Endothelial cell of umbilical vein (primary cell): ENCODE measurements around the gene MRPL50. TPM values are rescaled to one million over a fixed set of nuclear protein-coding genes. Genes with fewer than 3 reads are reported as not detected.

ENCODE experiments used
- BruUV-seq: library from RNA; stranded (reverse); fragments of 400-500 nt; replicated peaks from 2 replicates; lab custom pipeline; 2021; lab: Mats Ljungman, UMichigan
- CTCF ChIA-PET: fragments of 300-600, 350-600 bp; sonication (Branson Sonifier 250); formaldehyde crosslinking; loops from one replicate; lab custom pipeline; 2021; ENCODE audit warnings: antibody characterized with exemption, inconsistent platforms; lab: Charles Lee
- POLR2A ChIA-PET: fragments of 300-600, 350-600 bp; sonication (Branson Sonifier 250); formaldehyde crosslinking; loops from one replicate; lab custom pipeline; 2021; ENCODE audit warnings: antibody characterized with exemption, inconsistent platforms; lab: Charles Lee
- DNase-seq: peaks from one replicate; pipeline ENCODE4 v3.0.0-alpha.2; 2011; ENCODE audit warnings: low read depth, low spot score
- FAIRE-seq: peaks from 2 replicates; lab custom pipeline; 2011; peaks lifted over from hg19 to GRCh38; lab: Jason Lieb, UNC
- H2AFZ ChIP-seq: 2 replicates; pipeline ENCODE4 v1.6.0; 2012; ENCODE audit warnings: low read depth, low read length, control low read depth, inconsistent platforms
- H3K27ac ChIP-seq: 2 replicates; pipeline ENCODE4 v1.5.1; 2011; ENCODE audit warnings: low read depth, mild to moderate bottlenecking, control low read depth, low read length, moderate library complexity; ENCODE audit not compliant: insufficient read depth
- H3K27me3 ChIP-seq, 2 experiments: 2 replicates each; pipeline versions ENCODE4 v1.6.0 to v1.6.1; 2011; ENCODE audit warnings: low read length in 2 of 2, mixed read lengths in 1 of 2; ENCODE audit not compliant: control insufficient read depth in 2 of 2, insufficient read depth in 2 of 2
- H3K36me3 ChIP-seq, 2 experiments: 2 replicates in 1 of 2; 3 replicates in 1 of 2; pipeline ENCODE4 v1.5.1; 2011; ENCODE audit warnings: low read length in 2 of 2, mild to moderate bottlenecking in 1 of 2, moderate library complexity in 1 of 2; ENCODE audit not compliant: control insufficient read depth in 2 of 2, insufficient read depth in 2 of 2; ENCODE audit errors: extremely low read depth in 1 of 2
- H3K4me1 ChIP-seq: 3 replicates; pipeline ENCODE4 v1.5.1; 2011; ENCODE audit warnings: mild to moderate bottlenecking, low read length; ENCODE audit not compliant: control insufficient read depth, insufficient read depth; ENCODE audit errors: extremely low read depth
- H3K4me2 ChIP-seq: 2 replicates; pipeline ENCODE4 v1.6.1; 2011; ENCODE audit warnings: low read length, control low read depth, mixed read lengths; ENCODE audit not compliant: insufficient read depth
- H3K4me3 ChIP-seq, 3 experiments: fragments of 200-600 bp in 1 of 3; sonication (generic), shearing (Covaris generic) in 1 of 3; replicated peaks in 1 of 3; 2 replicates each; pipeline ENCODE4 v1.5.1; 2011 to 2016; ENCODE audit warnings: control low read depth in 3 of 3, low read length in 3 of 3, mild to moderate bottlenecking in 2 of 3, inconsistent platforms in 1 of 3, low read depth in 1 of 3, moderate library complexity in 1 of 3; ENCODE audit not compliant: insufficient read depth in 1 of 3
- H3K79me2 ChIP-seq: 2 replicates; pipeline ENCODE4 v1.6.0; 2012; ENCODE audit warnings: low read length, inconsistent platforms; ENCODE audit not compliant: control insufficient read depth, insufficient read depth
- H3K9ac ChIP-seq: replicated peaks from 2 replicates; pipeline ENCODE3; 2011; ENCODE audit warnings: low read length, control low read depth; ENCODE audit not compliant: insufficient read depth; ENCODE audit errors: extremely low read depth
- H3K9me1 ChIP-seq: replicated peaks from 3 replicates; pipeline ENCODE4 v1.6.0; 2011; ENCODE audit warnings: mild to moderate bottlenecking, low read length; ENCODE audit not compliant: control insufficient read depth, insufficient read depth; ENCODE audit errors: extremely low read depth
- H3K9me3 ChIP-seq: replicated peaks from 2 replicates; pipeline ENCODE4 v1.5.1; 2012; ENCODE audit warnings: low read length, inconsistent platforms; ENCODE audit not compliant: control insufficient read depth, insufficient read depth
- H4K20me1 ChIP-seq: replicated peaks from 2 replicates; pipeline ENCODE3; 2011; ENCODE audit warnings: mild to moderate bottlenecking, low read length; ENCODE audit not compliant: control insufficient read depth, insufficient read depth; ENCODE audit errors: extremely low read depth
- CTCF ChIP-seq, 2 donors: IDR thresholded peaks; 1 replicate in 1 of 2; 2 replicates in 1 of 2; pipeline ENCODE4 v1.5.1; 2011; ENCODE audit warnings: low read length in 2 of 2, mild to moderate bottlenecking in 2 of 2, moderate library complexity in 2 of 2, control low read depth in 1 of 2, inconsistent platforms in 1 of 2, low read depth in 1 of 2; ENCODE audit not compliant: insufficient read depth in 1 of 2; ENCODE audit errors: extremely low read depth in 1 of 2
- EZH2 ChIP-seq: IDR thresholded peaks from 2 replicates; pipeline ENCODE4 v1.6.1; 2012; ENCODE audit warnings: borderline replicate concordance, low read depth, mild to moderate bottlenecking, moderate library complexity, low read length, inconsistent platforms; ENCODE audit not compliant: severe bottlenecking
- FOS ChIP-seq: IDR thresholded peaks from 2 replicates; pipeline ENCODE4 v1.6.1; 2011; ENCODE audit warnings: mild to moderate bottlenecking, low read length, moderate library complexity, borderline replicate concordance; ENCODE audit not compliant: insufficient read depth
- GATA2 ChIP-seq: IDR thresholded peaks from 2 replicates; pipeline ENCODE4 v1.7.0; 2011; ENCODE audit warnings: low read depth, mild to moderate bottlenecking, moderate library complexity, mixed read lengths, low read length; ENCODE audit not compliant: insufficient read length, insufficient read depth
- JUN ChIP-seq: IDR thresholded peaks from 2 replicates; pipeline ENCODE4 v1.6.1; 2011; ENCODE audit warnings: borderline replicate concordance, low read depth; ENCODE audit not compliant: insufficient read length, insufficient read depth
- MYC ChIP-seq: IDR thresholded peaks from one replicate; pipeline ENCODE4 v1.6.1; 2011; ENCODE audit warnings: mild to moderate bottlenecking, low read depth, low read length
- POLR2A ChIP-seq: IDR thresholded peaks from 2 replicates; pipeline ENCODE4 v1.6.1; 2012; ENCODE audit warnings: low read depth, mild to moderate bottlenecking, control low read depth, low read length
- POLR2AphosphoS5 ChIP-seq: IDR thresholded peaks from 2 replicates; pipeline ENCODE4 v1.6.1; 2012; ENCODE audit warnings: low read depth, mild to moderate bottlenecking, control low read depth, low read length, moderate library complexity; ENCODE audit not compliant: insufficient read depth
- dilution Hi-C: fragments of 300-500 bp; cut with MboI; formaldehyde crosslinking; loops from one replicate; pipeline ENCODE4 v1.15.0; 2019; ENCODE audit warnings: low sequenced_read_pairs; ENCODE audit not compliant: extremely low pct_ligation_motif_present
- intact Hi-C: fragments of 100-400 bp; cut with micrococcal nuclease; formaldehyde crosslinking; loops from one replicate; pipeline ENCODE4 v1.10.0; 2022
- polyA plus RNA-seq, 4 experiments: library from polyadenylated mRNA; depleted of rRNA in 3 of 4; stranded (reverse) in 3 of 4; unstranded in 1 of 4; fragments of >200 nt; gene quantifications; 2 replicates each; pipeline versions ENCODE4 v1.2.1 to v1.2.3, GENCODE V29; 2011 to 2012; ENCODE audit warnings: missing spikeins in 1 of 4
- total RNA-seq: library from RNA; stranded (reverse); gene quantifications from 2 replicates; pipeline ENCODE4 v1.2.3, GENCODE V29; 2021
- TF ChIP-seq, protein P1 (sequence below): IDR thresholded peaks from 2 replicates; pipeline ENCODE4 v1.6.1; 2011; ENCODE audit not compliant: insufficient read depth, insufficient read length

Gene MRPL50
- total and polyA plus RNA-seq, 2 donors (not counting 3 experiments of a cell fraction or from before 2014, with no cell fraction given), result 5.7 to 9.7 TPM

GRCh38 chr9:101432740-101433139 is 34.3 kb upstream of the MRPL50 start:
- dilution Hi-C loops, result no loop called here
- no peaks in the 10 kb centered on the region for H3K4me1 ChIP-seq
- no peak overlapping the region for H3K9ac ChIP-seq
- ChIA-PET CTCF (interaction anchor here (1.1 to 1.3 kb wide), 2 partner anchors 16 to 26 kb away, joined by 5 read pairs; no protein-coding TSS in a partner anchor), POLR2A (no interaction called here)
- no peak overlapping the region for H3K27ac ChIP-seq
- no peak for FAIRE-seq
- no peak overlapping the region for H2AFZ ChIP-seq
- no peak overlapping the region for H3K4me3 ChIP-seq
- no peaks in the 10 kb centered on the region for H3K79me2 ChIP-seq
- H3K36me3 ChIP-seq, result no peaks in the 10 kb centered on the region
- BruUV-seq, result no TSS peak
- H3K9me1 ChIP-seq, result no peaks in the 10 kb centered on the region
- no peaks in the 10 kb centered on the region for H4K20me1 ChIP-seq
- no peak for TF ChIP-seq GATA2
- TF ChIP-seq EZH2, result no peak
- no peak for TF ChIP-seq POLR2AphosphoS5
- TF ChIP-seq, protein P1, sequence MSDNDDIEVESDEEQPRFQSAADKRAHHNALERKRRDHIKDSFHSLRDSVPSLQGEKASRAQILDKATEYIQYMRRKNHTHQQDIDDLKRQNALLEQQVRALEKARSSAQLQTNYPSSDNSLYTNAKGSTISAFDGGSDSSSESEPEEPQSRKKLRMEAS, result no peak
- no peak for TF ChIP-seq JUN
- TF ChIP-seq POLR2A, result no peak
- TF ChIP-seq FOS, result no peak
- TF ChIP-seq MYC, result no peak
- TF ChIP-seq CTCF (IDR thresholded peaks at IDR 0.05; ENCODE audit: extremely low read depth in 1 of 2, insufficient read depth in 1 of 2, low read depth in 1 of 2, low read length in 2 of 2), result no peak
- H3K27me3 ChIP-seq, result peaks cover 0 to 3% of the 10 kb centered on the region in 2 experiments
- intact Hi-C loops, result no loop called here
- no peak overlapping the region for H3K4me2 ChIP-seq
- no peaks in the 10 kb centered on the region for H3K9me3 ChIP-seq
- no peak for DNase-seq
